ENCODE measurements around the gene QSOX1.
A peak's percentile ranks its signal among the peaks of the same experiment; 100 is the strongest.

Gene QSOX1, protein sequence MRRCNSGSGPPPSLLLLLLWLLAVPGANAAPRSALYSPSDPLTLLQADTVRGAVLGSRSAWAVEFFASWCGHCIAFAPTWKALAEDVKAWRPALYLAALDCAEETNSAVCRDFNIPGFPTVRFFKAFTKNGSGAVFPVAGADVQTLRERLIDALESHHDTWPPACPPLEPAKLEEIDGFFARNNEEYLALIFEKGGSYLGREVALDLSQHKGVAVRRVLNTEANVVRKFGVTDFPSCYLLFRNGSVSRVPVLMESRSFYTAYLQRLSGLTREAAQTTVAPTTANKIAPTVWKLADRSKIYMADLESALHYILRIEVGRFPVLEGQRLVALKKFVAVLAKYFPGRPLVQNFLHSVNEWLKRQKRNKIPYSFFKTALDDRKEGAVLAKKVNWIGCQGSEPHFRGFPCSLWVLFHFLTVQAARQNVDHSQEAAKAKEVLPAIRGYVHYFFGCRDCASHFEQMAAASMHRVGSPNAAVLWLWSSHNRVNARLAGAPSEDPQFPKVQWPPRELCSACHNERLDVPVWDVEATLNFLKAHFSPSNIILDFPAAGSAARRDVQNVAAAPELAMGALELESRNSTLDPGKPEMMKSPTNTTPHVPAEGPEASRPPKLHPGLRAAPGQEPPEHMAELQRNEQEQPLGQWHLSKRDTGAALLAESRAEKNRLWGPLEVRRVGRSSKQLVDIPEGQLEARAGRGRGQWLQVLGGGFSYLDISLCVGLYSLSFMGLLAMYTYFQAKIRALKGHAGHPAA

DNA sequence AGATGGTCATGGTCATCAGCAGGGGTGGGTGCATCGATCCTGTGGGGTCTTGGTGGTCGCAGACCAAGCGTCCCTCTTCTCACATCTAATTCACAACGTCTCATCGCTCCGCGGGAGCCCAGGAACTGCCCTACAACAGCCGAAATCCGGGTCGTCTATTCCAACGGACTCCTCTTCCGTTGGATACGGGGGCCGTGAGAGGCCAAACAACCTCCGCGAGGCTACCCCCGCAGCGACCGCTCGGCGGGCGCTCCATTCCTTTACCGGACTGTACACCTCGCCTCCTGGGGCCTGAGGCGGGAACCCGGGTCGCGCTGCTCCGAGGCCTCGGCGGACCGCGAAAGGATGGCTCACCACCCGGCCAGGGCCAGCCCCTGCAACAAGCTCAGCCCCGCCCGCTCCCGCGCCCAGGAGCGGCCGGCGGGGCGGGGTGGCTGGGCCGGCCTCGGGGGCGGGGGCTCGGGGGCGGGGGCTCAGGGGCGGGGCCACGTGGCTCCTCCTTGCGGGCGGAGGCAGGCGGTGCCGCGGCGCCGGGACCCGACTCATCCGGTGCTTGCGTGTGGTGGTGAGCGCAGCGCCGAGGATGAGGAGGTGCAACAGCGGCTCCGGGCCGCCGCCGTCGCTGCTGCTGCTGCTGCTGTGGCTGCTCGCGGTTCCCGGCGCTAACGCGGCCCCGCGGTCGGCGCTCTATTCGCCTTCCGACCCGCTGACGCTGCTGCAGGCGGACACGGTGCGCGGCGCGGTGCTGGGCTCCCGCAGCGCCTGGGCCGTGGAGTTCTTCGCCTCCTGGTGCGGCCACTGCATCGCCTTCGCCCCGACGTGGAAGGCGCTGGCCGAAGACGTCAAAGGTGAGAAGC lies at the start of gene QSOX1:
Gene QSOX1 (plus strand): TSS at position 545 of the 857 bp plus-strand sequence. CDS start 39 bp downstream, at position 584.
- FAIRE-seq (no peak), DNase-seq (ENCODE audit: insufficient read length, low spot score) (peak; percentile 98)
- TF ChIP-seq, protein P1, sequence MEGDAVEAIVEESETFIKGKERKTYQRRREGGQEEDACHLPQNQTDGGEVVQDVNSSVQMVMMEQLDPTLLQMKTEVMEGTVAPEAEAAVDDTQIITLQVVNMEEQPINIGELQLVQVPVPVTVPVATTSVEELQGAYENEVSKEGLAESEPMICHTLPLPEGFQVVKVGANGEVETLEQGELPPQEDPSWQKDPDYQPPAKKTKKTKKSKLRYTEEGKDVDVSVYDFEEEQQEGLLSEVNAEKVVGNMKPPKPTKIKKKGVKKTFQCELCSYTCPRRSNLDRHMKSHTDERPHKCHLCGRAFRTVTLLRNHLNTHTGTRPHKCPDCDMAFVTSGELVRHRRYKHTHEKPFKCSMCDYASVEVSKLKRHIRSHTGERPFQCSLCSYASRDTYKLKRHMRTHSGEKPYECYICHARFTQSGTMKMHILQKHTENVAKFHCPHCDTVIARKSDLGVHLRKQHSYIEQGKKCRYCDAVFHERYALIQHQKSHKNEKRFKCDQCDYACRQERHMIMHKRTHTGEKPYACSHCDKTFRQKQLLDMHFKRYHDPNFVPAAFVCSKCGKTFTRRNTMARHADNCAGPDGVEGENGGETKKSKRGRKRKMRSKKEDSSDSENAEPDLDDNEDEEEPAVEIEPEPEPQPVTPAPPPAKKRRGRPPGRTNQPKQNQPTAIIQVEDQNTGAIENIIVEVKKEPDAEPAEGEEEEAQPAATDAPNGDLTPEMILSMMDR (IDR thresholded peaks at IDR 0.05; ENCODE audit: insufficient read depth, missing control alignments): no peak

DNA sequence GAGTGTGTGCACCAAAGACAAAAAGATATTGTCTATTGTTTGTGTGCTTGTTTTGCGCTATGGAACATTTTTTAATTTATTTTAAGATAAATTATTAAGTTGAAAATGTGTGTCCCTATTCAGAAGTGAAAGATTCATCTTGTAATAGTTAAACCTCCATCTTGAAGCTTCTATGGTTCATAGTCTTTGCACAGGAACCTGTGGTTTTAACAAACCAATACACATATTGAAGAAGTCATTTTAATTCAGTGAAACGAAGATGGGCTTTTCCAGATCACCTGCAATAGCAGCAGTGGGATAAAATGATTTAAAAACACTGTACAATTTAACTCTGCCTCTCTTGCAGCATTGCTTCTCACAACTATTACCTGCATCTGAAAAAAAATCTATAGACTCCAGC lies 42.6 kb upstream of the QSOX1 start:
- DNase-seq (ENCODE audit: insufficient read length, low spot score) (no peak), FAIRE-seq (no peak)
- TF ChIP-seq, protein P1 (IDR thresholded peaks at IDR 0.05; ENCODE audit: insufficient read depth, missing control alignments): no peak

DNA sequence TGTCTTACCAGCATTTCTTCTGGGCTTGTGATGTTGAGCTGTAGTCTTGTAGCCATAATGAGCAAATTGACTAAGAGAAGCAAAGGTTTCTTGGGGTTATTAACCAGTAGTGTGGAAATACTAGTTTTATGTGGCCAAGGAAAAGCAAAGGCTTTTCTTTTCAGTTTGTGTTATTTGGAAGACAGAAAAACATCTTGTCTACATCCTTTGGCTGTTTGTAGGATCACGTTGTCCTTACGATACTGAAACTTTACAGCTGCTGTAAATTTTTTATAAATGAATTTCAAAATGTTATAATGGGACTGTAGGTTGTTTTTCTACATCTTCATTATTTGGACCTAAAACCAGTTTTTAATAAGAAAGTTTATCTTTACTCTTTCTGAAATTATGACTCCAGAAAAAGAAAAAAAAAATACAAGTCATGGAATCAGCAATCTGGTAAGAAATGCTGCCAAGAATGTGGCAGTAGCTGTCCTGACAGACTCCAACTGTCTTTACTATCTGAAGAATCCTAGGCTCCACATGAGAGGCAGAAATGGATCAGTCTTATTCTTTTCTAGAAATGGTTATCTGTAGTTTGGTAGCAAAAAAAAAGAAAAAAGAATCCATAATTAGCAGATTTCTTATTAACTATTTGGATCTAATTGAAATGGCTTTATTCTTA lies 41.6 kb upstream of the QSOX1 start:
- TF ChIP-seq, protein P1 (IDR thresholded peaks at IDR 0.05; ENCODE audit: insufficient read depth, missing control alignments): no peak
- FAIRE-seq (no peak), DNase-seq (ENCODE audit: insufficient read length, low spot score) (no peak)

DNA sequence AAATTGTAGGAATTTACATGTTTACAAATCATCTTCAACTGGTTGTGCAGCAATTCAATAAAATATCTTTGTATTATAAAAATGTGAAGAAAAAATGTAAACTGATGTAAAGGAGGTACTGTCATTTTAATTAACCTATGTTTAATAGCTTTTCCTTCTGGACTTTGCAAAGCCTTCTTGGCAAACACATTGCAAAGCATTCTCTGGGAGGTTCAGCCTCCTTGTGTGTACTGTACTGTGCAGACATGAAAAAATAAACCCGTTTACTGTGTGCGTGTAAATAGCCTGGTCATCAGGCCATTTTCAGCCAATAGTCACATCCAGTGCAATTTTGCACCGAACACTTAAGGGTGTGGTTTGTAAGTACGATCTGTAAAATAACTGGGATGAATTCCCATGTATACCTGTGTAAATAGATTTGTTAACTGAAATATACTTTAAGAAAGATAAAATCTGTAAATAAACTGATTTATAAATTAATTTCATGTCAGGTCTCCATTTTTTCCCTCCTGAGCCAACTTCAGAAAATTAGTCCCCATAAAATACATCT lies 40.2 kb upstream of the QSOX1 start:
- TF ChIP-seq, protein P1 (IDR thresholded peaks at IDR 0.05; ENCODE audit: insufficient read depth, missing control alignments): no peak
- no peak for FAIRE-seq
- DNase-seq (ENCODE audit: insufficient read length, low spot score): no peak

DNA sequence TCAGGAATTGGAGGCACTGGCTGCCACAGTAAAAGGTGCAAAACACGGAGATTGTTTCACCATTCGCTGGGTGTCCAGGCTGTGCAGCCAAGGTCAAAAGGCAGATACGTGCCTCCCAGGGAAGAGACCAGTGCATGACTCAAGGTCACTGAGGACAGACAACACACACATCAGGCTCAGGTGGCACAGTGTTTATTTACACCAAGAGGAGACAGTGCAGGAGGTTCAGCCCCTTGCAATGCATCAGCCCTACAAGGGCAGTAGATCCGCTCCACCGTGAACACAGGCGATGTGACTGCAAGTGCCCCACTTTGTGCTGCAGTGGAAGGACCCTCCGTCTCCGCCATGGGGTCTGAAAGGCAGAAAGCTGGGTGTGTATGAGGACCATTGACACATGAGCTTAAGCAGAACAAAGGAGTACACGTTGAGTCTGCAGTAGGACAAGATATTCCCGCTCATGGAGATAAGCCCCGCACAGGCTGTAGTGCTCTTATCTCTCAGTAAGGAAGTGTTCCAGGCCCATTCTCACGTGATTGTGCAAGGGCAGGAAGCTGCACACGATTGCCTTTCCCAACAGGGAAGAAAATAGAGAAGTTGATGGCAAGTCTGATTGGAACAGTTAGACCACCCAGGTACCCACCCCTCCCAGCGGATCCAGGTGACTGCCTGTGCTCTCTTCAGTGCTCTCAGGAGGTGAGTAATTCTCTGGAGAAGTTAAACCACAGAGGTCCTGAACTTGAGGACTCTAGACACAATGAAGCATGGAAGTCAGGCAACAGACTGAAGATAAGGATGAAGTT lies 37.5 kb upstream of the QSOX1 start:
- TF ChIP-seq, protein P1 (IDR thresholded peaks at IDR 0.05; ENCODE audit: insufficient read depth, missing control alignments): no peak
- FAIRE-seq (no peak), DNase-seq (ENCODE audit: insufficient read length, low spot score) (no peak)

DNA sequence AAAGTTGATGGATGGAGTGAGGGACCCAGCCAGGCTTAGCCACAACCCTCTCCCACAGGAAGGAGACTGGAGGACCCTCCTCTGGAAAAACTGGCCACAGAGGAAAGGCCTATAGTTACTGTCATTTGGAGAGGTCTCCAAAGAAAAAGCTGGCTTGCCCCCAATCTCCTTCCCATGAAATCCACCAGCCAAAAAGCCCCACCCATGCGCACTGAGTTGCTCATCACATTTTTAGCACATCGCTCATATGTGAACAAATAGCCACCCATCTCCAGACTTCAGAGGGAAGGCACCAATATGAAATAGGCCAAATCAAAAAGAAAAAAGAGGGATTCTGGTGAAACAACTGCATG lies 36.9 kb upstream of the QSOX1 start:
- TF ChIP-seq, protein P1 (IDR thresholded peaks at IDR 0.05; ENCODE audit: insufficient read depth, missing control alignments): no peak
- no peak for DNase-seq (ENCODE audit: insufficient read length, low spot score)
- FAIRE-seq: no peak

Data from D721Med (cell line).